ENCODE data around the gene NDOR1.

Gene NDOR1

DNA sequence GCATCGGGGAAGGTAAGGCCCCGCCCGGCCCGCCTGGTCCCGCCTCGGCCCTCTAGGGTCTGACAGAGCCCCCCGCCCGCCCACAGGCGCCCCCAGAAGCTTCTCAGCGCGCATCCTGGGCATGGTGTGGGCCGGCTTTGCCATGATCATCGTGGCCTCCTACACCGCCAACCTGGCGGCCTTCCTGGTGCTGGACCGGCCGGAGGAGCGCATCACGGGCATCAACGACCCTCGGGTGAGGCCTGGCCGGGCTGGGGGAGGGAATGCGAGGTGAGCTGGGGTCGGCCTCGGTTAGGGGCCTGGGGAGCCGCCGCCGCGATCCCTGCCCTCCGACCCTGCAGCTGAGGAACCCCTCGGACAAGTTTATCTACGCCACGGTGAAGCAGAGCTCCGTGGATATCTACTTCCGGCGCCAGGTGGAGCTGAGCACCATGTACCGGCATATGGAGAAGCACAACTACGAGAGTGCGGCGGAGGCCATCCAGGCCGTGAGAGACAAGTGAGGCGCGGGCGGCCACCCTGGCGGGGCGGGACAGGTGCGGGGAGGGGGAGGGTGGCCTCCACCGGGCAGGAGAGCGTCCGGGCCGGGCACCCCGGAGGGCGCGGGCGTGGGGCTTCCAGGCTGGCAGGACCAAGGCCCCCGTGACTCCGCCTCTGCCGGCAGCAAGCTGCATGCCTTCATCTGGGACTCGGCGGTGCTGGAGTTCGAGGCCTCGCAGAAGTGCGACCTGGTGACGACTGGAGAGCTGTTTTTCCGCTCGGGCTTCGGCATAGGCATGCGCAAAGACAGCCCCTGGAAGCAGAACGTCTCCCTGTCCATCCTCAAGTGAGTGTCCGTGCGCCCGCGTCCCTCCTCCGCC lies 42.8 kb upstream of the NDOR1 start:
- 15% methylated on average over 74 of the region's 74 CpGs for WGBS, 2 experiments
- H3K4me3 ChIP-seq (ENCODE audit: insufficient read depth, low read depth, low read length) = peak overlapping the region; percentile 10
- peaks cover 8% of the 10 kb centered on the region for H3K4me1 ChIP-seq (ENCODE audit: control insufficient read depth, insufficient read depth, low read length)
- H3K27me3 ChIP-seq (ENCODE audit: control insufficient read depth, insufficient read depth, low read length, poor library complexity, severe bottlenecking) = peaks cover 100% of the 10 kb centered on the region
- no peaks in the 10 kb centered on the region for H3K9me3 ChIP-seq (ENCODE audit: control insufficient read depth, low read length)
- no peak overlapping the region for H3K27ac ChIP-seq (ENCODE audit: insufficient read depth, low read depth, low read length, poor library complexity, severe bottlenecking)
- H3K36me3 ChIP-seq (ENCODE audit: control insufficient read depth, insufficient read depth, low read length) = no peaks in the 10 kb centered on the region

DNA sequence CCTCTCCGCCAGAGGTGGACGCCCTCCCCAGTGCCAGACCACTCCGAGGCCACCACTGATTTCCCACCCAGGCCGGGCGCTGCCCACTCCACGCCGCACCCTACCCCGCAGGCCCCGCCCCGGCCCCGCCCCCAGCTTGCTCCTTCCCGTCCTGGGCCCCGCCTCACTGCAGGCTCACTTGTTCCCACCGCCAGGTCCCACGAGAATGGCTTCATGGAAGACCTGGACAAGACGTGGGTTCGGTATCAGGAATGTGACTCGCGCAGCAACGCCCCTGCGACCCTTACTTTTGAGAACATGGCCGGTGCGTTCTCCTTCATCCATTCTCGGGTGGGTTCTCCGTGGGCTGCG lies 42.2 kb upstream of the NDOR1 start:
- no peaks in the 10 kb centered on the region for H3K36me3 ChIP-seq (ENCODE audit: control insufficient read depth, insufficient read depth, low read length)
- no peaks in the 10 kb centered on the region for H3K9me3 ChIP-seq (ENCODE audit: control insufficient read depth, low read length)
- 31 to 35% methylated on average over 26 of the region's 26 CpGs for WGBS, 2 experiments
- H3K4me1 ChIP-seq (ENCODE audit: control insufficient read depth, insufficient read depth, low read length) = peaks cover 8% of the 10 kb centered on the region
- H3K4me3 ChIP-seq (ENCODE audit: insufficient read depth, low read depth, low read length) = peak overlapping the region; percentile 10
- peaks cover 100% of the 10 kb centered on the region for H3K27me3 ChIP-seq (ENCODE audit: control insufficient read depth, insufficient read depth, low read length, poor library complexity, severe bottlenecking)
- H3K27ac ChIP-seq (ENCODE audit: insufficient read depth, low read depth, low read length, poor library complexity, severe bottlenecking) = no peak overlapping the region

DNA sequence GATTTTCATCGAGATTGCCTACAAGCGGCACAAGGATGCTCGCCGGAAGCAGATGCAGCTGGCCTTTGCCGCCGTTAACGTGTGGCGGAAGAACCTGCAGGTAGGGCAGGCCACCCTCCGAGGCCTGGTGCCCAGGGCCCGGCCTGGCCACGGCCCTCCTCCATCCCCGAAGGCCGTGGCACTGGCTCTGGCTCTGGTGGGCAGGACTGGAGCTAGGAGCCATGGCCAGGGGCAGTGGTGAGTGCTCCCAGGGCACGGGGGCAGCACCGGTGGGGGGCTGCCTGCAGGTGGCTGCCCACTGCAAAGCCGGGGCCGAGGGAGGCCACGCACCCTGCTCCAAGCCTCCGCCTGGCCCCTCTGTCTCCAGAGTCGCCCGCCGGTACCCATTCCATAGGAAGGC lies 41.7 kb upstream of the NDOR1 start:
- Histone ChIP-seq H3K9me3 (ENCODE audit: control insufficient read depth, low read length) (no peaks in the 10 kb centered on the region), H3K36me3 (ENCODE audit: control insufficient read depth, insufficient read depth, low read length) (no peaks in the 10 kb centered on the region), H3K4me1 (ENCODE audit: control insufficient read depth, insufficient read depth, low read length) (peaks cover 9% of the 10 kb centered on the region), H3K4me3 (ENCODE audit: insufficient read depth, low read depth, low read length) (no peak overlapping the region), H3K27ac (ENCODE audit: insufficient read depth, low read depth, low read length, poor library complexity, severe bottlenecking) (no peak overlapping the region), H3K27me3 (ENCODE audit: control insufficient read depth, insufficient read depth, low read length, poor library complexity, severe bottlenecking) (peaks cover 100% of the 10 kb centered on the region)
- WGBS, 2 experiments = 90 to 91% methylated on average over 22 of the region's 22 CpGs

DNA sequence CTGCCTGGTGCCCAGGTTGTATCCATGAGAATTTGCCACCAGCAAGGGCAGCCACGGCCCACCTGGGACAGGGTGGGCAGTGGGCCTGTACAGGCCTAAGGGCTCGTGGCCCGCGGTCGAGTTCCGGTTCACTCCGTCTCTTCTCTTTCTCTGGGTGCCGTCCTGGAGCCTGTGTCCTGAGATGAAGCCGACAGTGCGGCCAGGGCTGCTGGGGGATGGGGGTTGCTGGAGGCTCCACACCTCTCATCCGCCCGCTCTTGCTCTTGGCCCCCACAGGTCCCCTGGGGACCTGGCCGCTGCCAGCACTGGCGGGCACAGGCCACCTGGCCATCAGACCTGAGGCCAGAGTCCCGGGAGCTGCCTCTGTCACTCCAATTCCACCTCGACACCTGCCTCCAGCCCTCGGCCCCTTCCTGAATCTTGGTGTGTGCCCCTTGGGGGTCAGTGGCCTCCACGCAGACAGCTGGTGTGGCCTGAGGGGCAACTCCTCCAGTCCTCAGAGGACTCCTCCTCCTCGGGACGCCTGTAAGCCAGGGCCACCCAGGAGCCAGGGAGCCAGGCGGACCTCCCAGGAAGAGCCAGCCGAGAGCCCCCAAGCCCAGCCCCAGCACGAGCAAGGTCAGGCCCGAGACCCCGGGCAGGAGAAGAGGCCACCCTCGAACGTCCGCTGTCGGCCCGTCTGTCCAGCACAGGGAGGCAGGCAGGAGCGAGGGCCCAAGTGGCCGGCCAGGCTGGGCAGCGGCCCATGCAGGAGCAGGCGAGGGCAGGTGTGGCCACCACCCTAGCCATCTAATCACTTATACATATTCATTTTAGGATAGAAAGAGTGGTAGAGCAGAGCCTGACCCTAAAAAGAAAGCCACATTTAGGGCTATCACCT lies 40.9 kb upstream of the NDOR1 start:
- Histone ChIP-seq H3K27ac (ENCODE audit: insufficient read depth, low read depth, low read length, poor library complexity, severe bottlenecking) (no peak overlapping the region), H3K36me3 (ENCODE audit: control insufficient read depth, insufficient read depth, low read length) (no peaks in the 10 kb centered on the region), H3K27me3 (ENCODE audit: control insufficient read depth, insufficient read depth, low read length, poor library complexity, severe bottlenecking) (peaks cover 100% of the 10 kb centered on the region), H3K4me3 (ENCODE audit: insufficient read depth, low read depth, low read length) (no peak overlapping the region), H3K9me3 (ENCODE audit: control insufficient read depth, low read length) (no peaks in the 10 kb centered on the region), H3K4me1 (ENCODE audit: control insufficient read depth, insufficient read depth, low read length) (peaks cover 14% of the 10 kb centered on the region)
- 81 to 82% methylated on average over 33 to 34 of the region's 34 CpGs for WGBS, 2 experiments

DNA sequence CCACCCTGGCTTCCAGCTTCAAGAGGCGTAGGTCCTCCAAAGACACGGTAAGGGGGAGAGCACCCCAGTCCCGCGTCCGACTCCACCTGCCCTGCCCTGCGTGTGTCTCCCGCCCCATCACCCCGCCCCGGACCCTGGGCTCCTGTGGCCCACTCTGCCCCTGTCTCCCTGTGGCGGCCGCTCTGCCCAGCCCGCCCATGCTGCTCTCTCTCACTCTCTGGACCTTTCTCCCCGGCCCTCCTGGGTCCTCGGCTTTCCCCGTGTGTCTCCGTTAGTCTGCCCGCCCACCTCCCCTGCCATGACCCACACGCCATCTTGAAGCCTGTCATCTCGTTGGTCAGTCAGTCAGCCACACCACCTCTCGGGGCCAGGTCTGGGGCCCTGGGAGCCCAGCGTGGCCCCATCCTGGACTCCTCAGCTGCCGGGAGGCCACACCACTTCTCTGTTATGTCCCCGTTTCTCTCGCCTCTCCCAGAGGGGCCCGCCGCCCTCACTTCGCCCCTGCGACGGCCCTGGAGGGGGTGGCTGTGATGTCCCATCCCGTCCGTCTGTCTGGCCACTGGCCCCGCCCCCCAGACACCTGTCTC lies 40.2 kb upstream of the NDOR1 start:
- no peak overlapping the region for H3K27ac ChIP-seq (ENCODE audit: insufficient read depth, low read depth, low read length, poor library complexity, severe bottlenecking)
- 85 to 90% methylated on average over 32 of the region's 32 CpGs for WGBS, 2 experiments

DNA sequence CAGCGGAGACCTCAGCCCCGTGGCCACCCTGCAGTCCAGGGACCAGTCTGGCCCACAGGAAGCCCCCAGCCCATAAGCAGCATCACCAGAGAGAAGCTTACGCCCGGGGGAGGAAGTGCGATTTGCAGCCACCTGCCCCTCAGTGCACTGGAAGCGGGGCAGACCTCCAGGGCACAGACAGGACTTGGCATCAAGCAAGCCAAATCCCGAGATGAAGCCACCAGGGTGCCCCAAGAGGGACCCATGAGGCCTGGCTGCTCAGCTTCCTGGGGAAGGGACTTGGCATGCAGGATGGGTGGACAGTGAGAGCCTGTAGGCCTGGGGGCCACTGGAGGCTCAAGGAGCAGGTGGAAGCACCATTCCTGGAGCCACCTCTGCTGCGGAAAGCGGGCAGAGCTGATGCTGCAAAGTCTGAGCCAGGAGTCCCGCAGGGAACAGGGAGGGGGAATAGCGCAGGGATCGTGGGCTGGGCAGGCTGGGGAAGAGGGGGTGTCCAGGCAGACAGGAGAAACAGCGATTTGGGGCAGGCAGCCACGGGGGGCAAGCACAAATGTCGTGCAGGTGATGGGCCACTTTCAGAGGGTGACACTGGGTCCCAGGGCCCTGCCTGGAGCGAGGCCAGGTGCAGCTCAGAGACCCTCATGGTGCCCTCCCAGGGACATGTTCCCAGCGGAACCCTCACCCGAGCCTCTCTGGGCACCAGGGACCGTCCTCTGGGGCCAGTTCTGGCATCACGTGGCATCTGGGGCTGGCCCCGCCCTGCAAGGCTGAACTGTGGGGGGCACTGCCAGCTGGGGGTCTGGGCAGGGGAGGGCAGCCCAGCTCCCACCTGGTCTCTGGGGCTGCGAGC lies 38.9 kb upstream of the NDOR1 start:
- WGBS, 2 experiments = 77% methylated on average over 22 of the region's 22 CpGs
- Histone ChIP-seq H3K4me3 (ENCODE audit: insufficient read depth, low read depth, low read length) (no peak overlapping the region), H3K36me3 (ENCODE audit: control insufficient read depth, insufficient read depth, low read length) (no peaks in the 10 kb centered on the region), H3K27ac (ENCODE audit: insufficient read depth, low read depth, low read length, poor library complexity, severe bottlenecking) (no peak overlapping the region), H3K27me3 (ENCODE audit: control insufficient read depth, insufficient read depth, low read length, poor library complexity, severe bottlenecking) (peaks cover 100% of the 10 kb centered on the region), H3K9me3 (ENCODE audit: control insufficient read depth, low read length) (no peaks in the 10 kb centered on the region), H3K4me1 (ENCODE audit: control insufficient read depth, insufficient read depth, low read length) (peaks cover 19% of the 10 kb centered on the region)

More for the DNA sequence above, 40.2 kb upstream of the NDOR1 start:
- H3K36me3 ChIP-seq (ENCODE audit: control insufficient read depth, insufficient read depth, low read length) = no peaks in the 10 kb centered on the region
- peaks cover 19% of the 10 kb centered on the region for H3K4me1 ChIP-seq (ENCODE audit: control insufficient read depth, insufficient read depth, low read length)
- H3K9me3 ChIP-seq (ENCODE audit: control insufficient read depth, low read length) = no peaks in the 10 kb centered on the region
- H3K4me3 ChIP-seq (ENCODE audit: insufficient read depth, low read depth, low read length) = no peak overlapping the region
- H3K27me3 ChIP-seq (ENCODE audit: control insufficient read depth, insufficient read depth, low read length, poor library complexity, severe bottlenecking) = peaks cover 100% of the 10 kb centered on the region

DNA sequence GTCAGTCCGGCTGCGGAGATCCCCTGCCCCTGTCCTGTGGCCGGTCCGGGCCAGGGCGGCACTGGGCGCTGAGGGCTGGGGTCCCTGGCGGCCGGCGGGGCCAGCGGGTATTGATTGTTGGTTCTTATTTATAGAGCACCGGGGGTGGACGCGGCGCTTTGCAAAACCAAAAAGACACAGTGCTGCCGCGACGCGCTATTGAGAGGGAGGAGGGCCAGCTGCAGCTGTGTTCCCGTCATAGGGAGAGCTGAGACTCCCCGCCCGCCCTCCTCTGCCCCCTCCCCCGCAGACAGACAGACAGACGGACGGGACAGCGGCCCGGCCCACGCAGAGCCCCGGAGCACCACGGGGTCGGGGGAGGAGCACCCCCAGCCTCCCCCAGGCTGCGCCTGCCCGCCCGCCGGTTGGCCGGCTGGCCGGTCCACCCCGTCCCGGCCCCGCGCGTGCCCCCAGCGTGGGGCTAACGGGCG lies 38.2 kb upstream of the NDOR1 start:
- H3K4me3 ChIP-seq (ENCODE audit: insufficient read depth, low read depth, low read length) = no peak overlapping the region
- WGBS, 2 experiments = 27 to 30% methylated on average over 44 of the region's 44 CpGs
- H3K4me1 ChIP-seq (ENCODE audit: control insufficient read depth, insufficient read depth, low read length) = peaks cover 19% of the 10 kb centered on the region
- H3K36me3 ChIP-seq (ENCODE audit: control insufficient read depth, insufficient read depth, low read length) = no peaks in the 10 kb centered on the region
- H3K9me3 ChIP-seq (ENCODE audit: control insufficient read depth, low read length) = no peaks in the 10 kb centered on the region
- H3K27me3 ChIP-seq (ENCODE audit: control insufficient read depth, insufficient read depth, low read length, poor library complexity, severe bottlenecking) = peaks cover 100% of the 10 kb centered on the region
- H3K27ac ChIP-seq (ENCODE audit: insufficient read depth, low read depth, low read length, poor library complexity, severe bottlenecking) = no peak overlapping the region

DNA sequence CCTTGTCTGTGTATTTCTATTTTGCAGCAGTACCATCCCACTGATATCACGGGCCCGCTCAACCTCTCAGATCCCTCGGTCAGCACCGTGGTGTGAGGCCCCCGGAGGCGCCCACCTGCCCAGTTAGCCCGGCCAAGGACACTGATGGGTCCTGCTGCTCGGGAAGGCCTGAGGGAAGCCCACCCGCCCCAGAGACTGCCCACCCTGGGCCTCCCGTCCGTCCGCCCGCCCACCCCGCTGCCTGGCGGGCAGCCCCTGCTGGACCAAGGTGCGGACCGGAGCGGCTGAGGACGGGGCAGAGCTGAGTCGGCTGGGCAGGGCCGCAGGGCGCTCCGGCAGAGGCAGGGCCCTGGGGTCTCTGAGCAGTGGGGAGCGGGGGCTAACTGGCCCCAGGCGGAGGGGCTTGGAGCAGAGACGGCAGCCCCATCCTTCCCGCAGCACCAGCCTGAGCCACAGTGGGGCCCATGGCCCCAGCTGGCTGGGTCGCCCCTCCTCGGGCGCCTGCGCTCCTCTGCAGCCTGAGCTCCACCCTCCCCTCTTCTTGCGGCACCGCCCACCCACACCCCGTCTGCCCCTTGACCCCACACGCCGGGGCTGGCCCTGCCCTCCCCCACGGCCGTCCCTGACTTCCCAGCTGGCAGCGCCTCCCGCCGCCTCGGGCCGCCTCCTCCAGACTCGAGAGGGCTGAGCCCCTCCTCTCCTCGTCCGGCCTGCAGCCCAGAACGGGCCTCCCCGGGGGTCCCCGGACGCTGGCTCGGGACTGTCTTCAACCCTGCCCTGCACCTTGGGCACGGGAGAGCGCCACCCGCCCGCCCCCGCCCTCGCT lies 37.5 kb upstream of the NDOR1 start:
- 9% methylated on average over 57 of the region's 57 CpGs for WGBS, 2 experiments
- Histone ChIP-seq H3K9me3 (ENCODE audit: control insufficient read depth, low read length) (no peaks in the 10 kb centered on the region), H3K36me3 (ENCODE audit: control insufficient read depth, insufficient read depth, low read length) (no peaks in the 10 kb centered on the region), H3K27ac (ENCODE audit: insufficient read depth, low read depth, low read length, poor library complexity, severe bottlenecking) (no peak overlapping the region), H3K4me1 (ENCODE audit: control insufficient read depth, insufficient read depth, low read length) (peaks cover 19% of the 10 kb centered on the region), H3K4me3 (ENCODE audit: insufficient read depth, low read depth, low read length) (peak overlapping the region; percentile 25), H3K27me3 (ENCODE audit: control insufficient read depth, insufficient read depth, low read length, poor library complexity, severe bottlenecking) (peaks cover 100% of the 10 kb centered on the region)

DNA sequence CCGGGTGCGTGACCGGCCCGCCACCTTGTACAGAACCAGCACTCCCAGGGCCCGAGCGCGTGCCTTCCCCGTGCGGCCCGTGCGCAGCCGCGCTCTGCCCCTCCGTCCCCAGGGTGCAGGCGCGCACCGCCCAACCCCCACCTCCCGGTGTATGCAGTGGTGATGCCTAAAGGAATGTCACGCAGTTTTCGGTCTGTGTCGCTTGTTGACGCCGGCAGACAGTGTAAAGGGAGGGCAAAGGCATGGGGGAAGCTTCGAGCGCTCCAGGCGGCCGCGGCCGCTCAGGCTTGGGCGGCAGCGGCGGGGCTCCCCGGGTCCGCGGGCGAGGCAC lies 37.0 kb upstream of the NDOR1 start:
- Histone ChIP-seq H3K36me3 (ENCODE audit: control insufficient read depth, insufficient read depth, low read length) (no peaks in the 10 kb centered on the region), H3K27ac (ENCODE audit: insufficient read depth, low read depth, low read length, poor library complexity, severe bottlenecking) (no peak overlapping the region), H3K4me3 (ENCODE audit: insufficient read depth, low read depth, low read length) (peak overlapping the region; percentile 22), H3K9me3 (ENCODE audit: control insufficient read depth, low read length) (no peaks in the 10 kb centered on the region), H3K27me3 (ENCODE audit: control insufficient read depth, insufficient read depth, low read length, poor library complexity, severe bottlenecking) (peaks cover 100% of the 10 kb centered on the region), H3K4me1 (ENCODE audit: control insufficient read depth, insufficient read depth, low read length) (peaks cover 19% of the 10 kb centered on the region)
- 2 to 3% methylated on average over 36 of the region's 36 CpGs for WGBS, 2 experiments
